K562 (cell line): ENCODE measurements around the gene NOTCH1. TPM values are rescaled to one million over a fixed set of nuclear protein-coding genes. Genes with fewer than 3 reads are reported as not detected.

ENCODE experiments used
- ATAC-seq: fragments of 200-7000 bp; cut with Tn5 transposase; 3 replicates; pipeline ENCODE4 v1.9.1; 2020; ENCODE audit warnings: moderate library complexity
- BruUV-seq: library from RNA; stranded (reverse); fragments of 400-500 nt; replicated peaks from 2 replicates; lab custom pipeline; 2021; lab: Mats Ljungman, UMichigan
- CTCF ChIA-PET: fragments of 300-600 bp; formaldehyde crosslinking; extraction: SDS; loops from one replicate; lab custom pipeline; 2021; ENCODE audit warnings: low intra/inter-chr PET ratio; lab: Yijun Ruan, JAX
- POLR2A ChIA-PET: fragments of 300-600, 350-650 bp; sonication (Branson Sonifier 250); formaldehyde crosslinking; extraction: SDS; loops from one replicate; lab custom pipeline; 2021; ENCODE audit warnings: antibody characterized with exemption, inconsistent platforms; lab: Yijun Ruan, JAX
- DNase-seq, 4 experiments: peaks; one replicate each; pipeline versions ENCODE4 v3.0.0 to v3.0.0-alpha.2; 2011 to 2018; ENCODE audit warnings: low spot score in 3 of 4, mixed read lengths in 3 of 4; ENCODE audit errors: extremely low read depth in 1 of 4
- FAIRE-seq: peaks from 2 replicates; lab custom pipeline; 2011; peaks lifted over from hg19 to GRCh38; lab: Jason Lieb, UNC
- H2AFZ ChIP-seq: 2 replicates; pipeline ENCODE4 v1.6.0; 2011; ENCODE audit warnings: low read depth, low read length, control low read depth, inconsistent platforms
- H3K27ac ChIP-seq: fragments of 200-600 bp; 3 replicates; pipeline ENCODE4 v1.8.0; 2011; ENCODE audit warnings: low read depth, mild to moderate bottlenecking, control low read depth, inconsistent platforms, low read length, moderate library complexity, mixed read lengths; ENCODE audit errors: extremely low read depth
- H3K27me3 ChIP-seq, 2 experiments: fragments of 300-600 bp in 1 of 2; 2 replicates in 1 of 2; 3 replicates in 1 of 2; pipeline versions ENCODE4 v1.6.0 to v1.8.0; 2011; ENCODE audit warnings: inconsistent platforms in 2 of 2, low read length in 2 of 2, mild to moderate bottlenecking in 1 of 2, mixed read lengths in 1 of 2, moderate library complexity in 1 of 2; ENCODE audit not compliant: control insufficient read depth in 2 of 2, insufficient read depth in 2 of 2
- H3K36me3 ChIP-seq: fragments of 300-600 bp; 3 replicates; pipeline ENCODE4 v1.8.0; 2011; ENCODE audit warnings: mild to moderate bottlenecking, low read length, inconsistent platforms; ENCODE audit not compliant: control insufficient read depth, insufficient read depth
- H3K4me1 ChIP-seq, 2 experiments: fragments of 200-600 bp in 1 of 2; replicated peaks in 1 of 2; 2 replicates in 1 of 2; 3 replicates in 1 of 2; pipeline versions ENCODE4 v1.5.1 to v1.8.0; 2011; ENCODE audit warnings: inconsistent platforms in 2 of 2, low read length in 2 of 2, mild to moderate bottlenecking in 1 of 2, mixed read lengths in 1 of 2, moderate library complexity in 1 of 2; ENCODE audit not compliant: control insufficient read depth in 2 of 2, insufficient read depth in 2 of 2
- H3K4me2 ChIP-seq: 2 replicates; pipeline ENCODE4 v1.6.1; 2011; ENCODE audit warnings: low read length, control low read depth, inconsistent platforms, mixed read lengths; ENCODE audit not compliant: insufficient read depth
- H3K4me3 ChIP-seq: fragments of 200-600 bp; sonication (generic), shearing (Covaris generic); 2 replicates; pipeline ENCODE4 v1.5.1; 2016; ENCODE audit warnings: control low read depth, inconsistent platforms
- H3K79me2 ChIP-seq: fragments of 200-600 bp; 3 replicates; pipeline ENCODE4 v1.8.0; 2011; ENCODE audit warnings: low read length, inconsistent platforms; ENCODE audit not compliant: control insufficient read depth, insufficient read depth
- H3K9ac ChIP-seq, 2 experiments: 2 replicates each; pipeline versions ENCODE4 v1.6.0 to v1.6.1; 2011; ENCODE audit warnings: low read depth in 2 of 2, low read length in 2 of 2, control low read depth in 1 of 2, inconsistent platforms in 1 of 2, mild to moderate bottlenecking in 1 of 2, mixed read lengths in 1 of 2; ENCODE audit not compliant: insufficient read depth in 1 of 2
- H3K9me1 ChIP-seq: one replicate; pipeline ENCODE4 v1.6.0; 2011; ENCODE audit warnings: inconsistent platforms, mild to moderate bottlenecking, low read length, moderate library complexity; ENCODE audit not compliant: control insufficient read depth, insufficient read depth
- H3K9me3 ChIP-seq: replicated peaks from 2 replicates; pipeline ENCODE4 v1.5.1; 2011; ENCODE audit warnings: low read depth, low read length, inconsistent platforms; ENCODE audit not compliant: control insufficient read depth, insufficient read depth
- H4K20me1 ChIP-seq: replicated peaks from 2 replicates; pipeline ENCODE4 v1.6.1; 2011; ENCODE audit warnings: low read length, inconsistent platforms, mixed read lengths; ENCODE audit not compliant: control insufficient read depth, insufficient read depth
- ATF3 ChIP-seq, 2 experiments: fragments of 450-650 bp in 1 of 2; sonication (generic) in 1 of 2; formaldehyde crosslinking in 1 of 2; IDR thresholded peaks in 1 of 2; conservative IDR thresholded peaks in 1 of 2; 2 replicates each; pipeline versions ENCODE4 v1.6.1 to v1.8.1; 2016 to 2023; ENCODE audit warnings: mild to moderate bottlenecking in 2 of 2, moderate library complexity in 2 of 2, inconsistent platforms in 1 of 2, missing genetic modification reagents in 1 of 2
- ETV5 ChIP-seq: sonication (generic); formaldehyde crosslinking; IDR thresholded peaks from 2 replicates; pipeline ENCODE4 v1.4.0; 2020; ENCODE audit warnings: low read depth, mild to moderate bottlenecking, missing genetic modification reagents
- LCOR ChIP-seq: sonication (generic); formaldehyde crosslinking; IDR thresholded peaks from 2 replicates; pipeline ENCODE4 v1.8.0; 2022; ENCODE audit warnings: mild to moderate bottlenecking, missing genetic modification reagents
- RBFOX2 ChIP-seq: fragments of 200-400 bp; formaldehyde crosslinking; IDR thresholded peaks from 2 replicates; pipeline ENCODE4 v1.6.1; 2017; ENCODE audit warnings: low read depth, mild to moderate bottlenecking, low read length, moderate library complexity
- SMAD1 ChIP-seq: fragments of 150-350 bp; IDR thresholded peaks from 2 replicates; pipeline ENCODE4 v1.6.1; 2014; ENCODE audit warnings: low read length, low read depth; ENCODE audit not compliant: partially characterized antibody
- ZC3H11A ChIP-seq: IDR thresholded peaks from 2 replicates; pipeline ENCODE4 v1.6.1; 2012; ENCODE audit warnings: low read depth, low read length, improper control_type of control experiment
- ZNF143 ChIP-seq: sonication (generic); formaldehyde crosslinking; IDR thresholded peaks from 2 replicates; pipeline ENCODE4 v1.9.0; 2022; ENCODE audit warnings: mild to moderate bottlenecking, missing genetic modification reagents
- ZNF23 ChIP-seq: fragments of 250-450 bp; sonication (Bioruptor Pico); IDR thresholded peaks from 2 replicates; pipeline ENCODE4 v1.4.0; 2020; ENCODE audit warnings: mild to moderate bottlenecking
- WGBS: fragments of 100-300 bp; shearing (Covaris generic); methylation state at CpG from one replicate; pipeline ENCODE4 v1.1.6; 2016; ENCODE audit warnings: low coverage, mixed read lengths; ENCODE audit not compliant: insufficient coverage; ENCODE audit errors: missing lambda C conversion rate; 5-methylcytosine and 5-hydroxymethylcytosine counted together
- in situ Hi-C: fragments of 300-500 bp; cut with MboI; formaldehyde crosslinking; loops from 4 replicates; pipeline ENCODE4 v1.15.0; 2018; ENCODE audit warnings: inconsistent platforms, mixed read lengths
- intact Hi-C: fragments of 100-400 bp; cut with micrococcal nuclease; formaldehyde crosslinking; loops from 2 replicates; pipeline ENCODE4 v1.14.2; 2022
- polyA plus RNA-seq, 8 experiments: library from polyadenylated mRNA; depleted of rRNA in 4 of 8; stranded (reverse) in 5 of 8; unstranded in 3 of 8; fragments of >200 nt; fragmentation: Nextera tagmentation in 2 of 8; fragmentation: Illumina TruSeq in 1 of 8; extraction: Ambion mirVana in 2 of 8; extraction: Trizol in 1 of 8; gene quantifications; 2 replicates each; pipeline versions ENCODE4 v1.2.1 to v1.2.3, GENCODE V29; 2011 to 2014; ENCODE audit warnings: inconsistent platforms in 1 of 8, missing spikeins in 1 of 8
- total RNA-seq, 7 experiments: library from RNA; depleted of rRNA in 6 of 7; stranded (reverse); fragments of >200 nt in 6 of 7; fragmentation: Illumina TruSeq in 2 of 7; extraction: Trizol in 2 of 7; gene quantifications; 2 replicates each; pipeline versions ENCODE4 v1.2.1 to v1.2.3, GENCODE V29; 2011 to 2021; ENCODE audit warnings: low replicate concordance in 1 of 7
- TF ChIP-seq, protein P1 (sequence below): sonication (generic); formaldehyde crosslinking; IDR thresholded peaks from 2 replicates; pipeline ENCODE4 v1.8.0; 2022; ENCODE audit warnings: missing genetic modification reagents, mild to moderate bottlenecking, moderate library complexity, borderline replicate concordance

Gene NOTCH1
- total and polyA plus RNA-seq, 9 of the 15 experiments (the other 6 are each of a cell fraction or from before 2014, with no cell fraction given): 0.03 to 31.4 (median 2.3) TPM

GRCh38 chr9:136537896-136538598, 7.8 kb downstream of the NOTCH1 start:
- no peak for ATAC-seq
- H3K27ac ChIP-seq: no peak overlapping the region
- H3K4me1 ChIP-seq: peaks cover 9 to 66% of the 10 kb centered on the region in 2 experiments
- H3K9me3 ChIP-seq: no peaks in the 10 kb centered on the region
- CTCF ChIA-PET: no interaction called here
- H3K9ac ChIP-seq: peak overlapping the region in 1 of 2 experiments; percentile 47; a peak in 1 of 4 replicates
- TF ChIP-seq ZC3H11A: no peak
- no peak for TF ChIP-seq ATF3 (IDR thresholded peaks at IDR 0.05)
- no peak for TF ChIP-seq ATF3 (CRISPR knock-in tag; conservative IDR thresholded peaks at IDR 0.05)
- TF ChIP-seq, protein P1, sequence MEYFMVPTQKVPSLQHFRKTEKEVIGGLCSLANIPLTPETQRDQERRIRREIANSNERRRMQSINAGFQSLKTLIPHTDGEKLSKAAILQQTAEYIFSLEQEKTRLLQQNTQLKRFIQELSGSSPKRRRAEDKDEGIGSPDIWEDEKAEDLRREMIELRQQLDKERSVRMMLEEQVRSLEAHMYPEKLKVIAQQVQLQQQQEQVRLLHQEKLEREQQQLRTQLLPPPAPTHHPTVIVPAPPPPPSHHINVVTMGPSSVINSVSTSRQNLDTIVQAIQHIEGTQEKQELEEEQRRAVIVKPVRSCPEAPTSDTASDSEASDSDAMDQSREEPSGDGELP (CRISPR knock-in tag): no peak
- no peak for TF ChIP-seq ZNF143 (CRISPR knock-in tag)
- TF ChIP-seq ETV5 (CRISPR knock-in tag): no peak
- TF ChIP-seq RBFOX2: 0 out of 2 replicates have a peak, but pooled peaks have one; percentile 10
- TF ChIP-seq SMAD1: no peak
- no peak for TF ChIP-seq LCOR (CRISPR knock-in tag)
- no peak for TF ChIP-seq ZNF23 (CRISPR knock-in tag)
- TF ChIP-seq, all 486 proteins: peak for 1
- Histone ChIP-seq H3K36me3 (peaks cover 9% of the 10 kb centered on the region; the same call in 1 of the 3 replicates), H2AFZ (no peak overlapping the region), H4K20me1 (peaks cover 4% of the 10 kb centered on the region; the same call in 1 of the 2 replicates), H3K79me2 (peaks cover 12% of the 10 kb centered on the region; the same call in 1 of the 3 replicates), H3K27me3 (no peaks in the 10 kb centered on the region), H3K9me1 (no peaks in the 10 kb centered on the region), H3K4me3 (no peak overlapping the region), H3K4me2 (no peak overlapping the region)
- BruUV-seq: no TSS peak
- FAIRE-seq: no peak
- DNase-seq: no peak
- intact Hi-C loops (no loop called here), in situ Hi-C loops (no loop called here)
- POLR2A ChIA-PET: interaction anchor here (0.7 kb wide), 1 partner anchor 42 kb away, joined by 3 read pairs; no protein-coding TSS in a partner anchor
- WGBS: 86% methylated on average over 12 of the region's 21 CpGs
